ENCODE data around the gene ARID1B.
A peak's percentile ranks its signal among the peaks of the same experiment; 100 is the strongest.

Gene ARID1B

GRCh38 chr6:156804402-156804801, 27.2 kb downstream of the ARID1B start:
- TF ChIP-seq, protein P1, sequence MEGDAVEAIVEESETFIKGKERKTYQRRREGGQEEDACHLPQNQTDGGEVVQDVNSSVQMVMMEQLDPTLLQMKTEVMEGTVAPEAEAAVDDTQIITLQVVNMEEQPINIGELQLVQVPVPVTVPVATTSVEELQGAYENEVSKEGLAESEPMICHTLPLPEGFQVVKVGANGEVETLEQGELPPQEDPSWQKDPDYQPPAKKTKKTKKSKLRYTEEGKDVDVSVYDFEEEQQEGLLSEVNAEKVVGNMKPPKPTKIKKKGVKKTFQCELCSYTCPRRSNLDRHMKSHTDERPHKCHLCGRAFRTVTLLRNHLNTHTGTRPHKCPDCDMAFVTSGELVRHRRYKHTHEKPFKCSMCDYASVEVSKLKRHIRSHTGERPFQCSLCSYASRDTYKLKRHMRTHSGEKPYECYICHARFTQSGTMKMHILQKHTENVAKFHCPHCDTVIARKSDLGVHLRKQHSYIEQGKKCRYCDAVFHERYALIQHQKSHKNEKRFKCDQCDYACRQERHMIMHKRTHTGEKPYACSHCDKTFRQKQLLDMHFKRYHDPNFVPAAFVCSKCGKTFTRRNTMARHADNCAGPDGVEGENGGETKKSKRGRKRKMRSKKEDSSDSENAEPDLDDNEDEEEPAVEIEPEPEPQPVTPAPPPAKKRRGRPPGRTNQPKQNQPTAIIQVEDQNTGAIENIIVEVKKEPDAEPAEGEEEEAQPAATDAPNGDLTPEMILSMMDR (IDR thresholded peaks at IDR 0.05; ENCODE audit: insufficient read depth, low read length, poor library complexity, severe bottlenecking), result no peak
- no peak for TF ChIP-seq EZH2phosphoT487 (conservative IDR thresholded peaks at IDR 0.05; ENCODE audit: low read length)
- Histone ChIP-seq H3K27ac (ENCODE audit: low read depth, low read length) (no peak overlapping the region), H3K36me3 (ENCODE audit: low read length) (no peaks in the 10 kb centered on the region), H3K4me2 (ENCODE audit: low read depth, low read length, poor library complexity, severe bottlenecking) (no peak overlapping the region), H3K27me3 (ENCODE audit: low read length) (no peaks in the 10 kb centered on the region), H4K20me1 (ENCODE audit: low read depth, low read length) (peaks cover 26% of the 10 kb centered on the region), H3K9ac (ENCODE audit: low read length) (no peak overlapping the region), H3K9me3 (ENCODE audit: insufficient read depth, low read length) (no peaks in the 10 kb centered on the region), H2AFZ (ENCODE audit: low read depth, low read length, severe bottlenecking) (no peak overlapping the region), H3K79me2 (ENCODE audit: insufficient read depth, low read length) (peaks cover 96% of the 10 kb centered on the region), H3K4me3 (ENCODE audit: insufficient read depth, low read length, poor library complexity, severe bottlenecking) (no peak overlapping the region), H3K9me2 (replicated peaks; ENCODE audit: insufficient read depth, low read length) (no peaks in the 10 kb centered on the region), H3F3A (ENCODE audit: insufficient read depth) (peaks cover 4% of the 10 kb centered on the region)

- Histone ChIP-seq H3K27me3 (ENCODE audit: low read length) (no peaks in the 10 kb centered on the region), H3K4me2 (ENCODE audit: low read depth, low read length, poor library complexity, severe bottlenecking) (no peak overlapping the region), H2AFZ (ENCODE audit: low read depth, low read length, severe bottlenecking) (no peak overlapping the region), H3K9ac (ENCODE audit: low read length) (no peak overlapping the region), H3K9me2 (replicated peaks; ENCODE audit: insufficient read depth, low read length) (no peaks in the 10 kb centered on the region), H3K27ac (ENCODE audit: low read depth, low read length) (no peak overlapping the region), H3K9me3 (ENCODE audit: insufficient read depth, low read length) (no peaks in the 10 kb centered on the region), H3K36me3 (ENCODE audit: low read length) (no peaks in the 10 kb centered on the region), H3K4me3 (ENCODE audit: insufficient read depth, low read length, poor library complexity, severe bottlenecking) (no peak overlapping the region), H3K79me2 (ENCODE audit: insufficient read depth, low read length) (peaks cover 97% of the 10 kb centered on the region), H3F3A (ENCODE audit: insufficient read depth) (peaks cover 7% of the 10 kb centered on the region), H4K20me1 (ENCODE audit: low read depth, low read length) (peaks cover 26% of the 10 kb centered on the region)
- TF ChIP-seq, protein P1 (IDR thresholded peaks at IDR 0.05; ENCODE audit: insufficient read depth, low read length, poor library complexity, severe bottlenecking), result no peak
Measured at GRCh38 chr6:156806155-156806554, 29.0 kb downstream of the ARID1B start.

DNA sequence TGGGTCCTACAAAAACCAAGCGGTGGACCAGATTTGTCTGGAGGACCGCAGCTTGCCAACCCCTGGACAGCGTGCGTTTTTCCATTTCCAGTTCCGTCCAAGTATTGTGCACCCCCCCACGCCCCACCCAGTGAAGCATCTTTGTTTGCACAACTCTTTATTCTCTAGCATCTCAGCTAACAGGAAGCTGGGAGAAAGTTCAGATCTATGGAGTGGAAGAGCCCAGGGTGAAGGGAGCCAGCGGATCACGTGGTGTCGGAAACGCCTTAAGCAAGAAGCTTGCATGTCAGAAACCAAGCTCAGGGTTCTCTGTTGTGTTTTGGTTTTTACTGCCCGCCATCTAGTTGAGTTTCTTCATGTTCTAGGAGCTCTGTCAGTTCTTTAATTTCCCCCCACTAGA, 29.9 kb downstream of the ARID1B start:
- no peaks in the 10 kb centered on the region for H3K36me3 ChIP-seq (ENCODE audit: low read length)
- peaks cover 97% of the 10 kb centered on the region for H3K79me2 ChIP-seq (ENCODE audit: insufficient read depth, low read length)

More for the DNA sequence above, 29.9 kb downstream of the ARID1B start:
- Histone ChIP-seq H3K27me3 (ENCODE audit: low read length) (no peaks in the 10 kb centered on the region), H4K20me1 (ENCODE audit: low read depth, low read length) (peaks cover 26% of the 10 kb centered on the region), H2AFZ (ENCODE audit: low read depth, low read length, severe bottlenecking) (no peak overlapping the region), H3K9me2 (replicated peaks; ENCODE audit: insufficient read depth, low read length) (no peaks in the 10 kb centered on the region), H3F3A (ENCODE audit: insufficient read depth) (peaks cover 7% of the 10 kb centered on the region), H3K4me3 (ENCODE audit: insufficient read depth, low read length, poor library complexity, severe bottlenecking) (no peak overlapping the region), H3K27ac (ENCODE audit: low read depth, low read length) (no peak overlapping the region), H3K4me2 (ENCODE audit: low read depth, low read length, poor library complexity, severe bottlenecking) (peak overlapping the region; percentile 74), H3K9me3 (ENCODE audit: insufficient read depth, low read length) (no peaks in the 10 kb centered on the region), H3K9ac (ENCODE audit: low read length) (no peak overlapping the region)
- TF ChIP-seq, protein P1 (IDR thresholded peaks at IDR 0.05; ENCODE audit: insufficient read depth, low read length, poor library complexity, severe bottlenecking), result no peak
- no peak for TF ChIP-seq EZH2phosphoT487 (conservative IDR thresholded peaks at IDR 0.05; ENCODE audit: low read length)
